IPS-NIHi11 (cell line): ENCODE measurements around the gene TNFAIP8L2.
A peak's percentile ranks its signal among the peaks of the same experiment; 100 is the strongest.

ENCODE experiments used
- DNase-seq: peaks from one replicate; pipeline ENCODE4 v3.0.0; 2012; ENCODE audit warnings: mixed read lengths, low spot score

TNFAIP8L2 gene

DNA sequence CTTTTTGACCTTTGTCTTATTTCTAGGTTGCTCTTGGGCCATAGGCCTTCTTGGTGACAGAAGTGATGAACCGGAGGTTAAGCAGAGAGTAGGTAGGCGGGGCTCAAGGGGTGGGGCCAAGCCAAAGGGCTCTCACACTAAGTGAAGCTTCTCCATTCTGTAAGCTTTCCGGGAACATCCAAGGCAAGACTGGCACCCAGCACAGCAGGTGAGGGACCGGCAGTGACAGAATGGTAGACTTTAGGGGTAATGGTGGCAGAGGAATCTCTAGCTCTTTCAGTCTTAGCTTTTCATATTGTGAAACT lies at the start of gene TNFAIP8L2:
TNFAIP8L2 (plus strand) TSS at position 135 of the 305 bp plus-strand sequence. CDS start 2,049 bp downstream, outside the sequence.
- DNase-seq = no peak

DNA sequence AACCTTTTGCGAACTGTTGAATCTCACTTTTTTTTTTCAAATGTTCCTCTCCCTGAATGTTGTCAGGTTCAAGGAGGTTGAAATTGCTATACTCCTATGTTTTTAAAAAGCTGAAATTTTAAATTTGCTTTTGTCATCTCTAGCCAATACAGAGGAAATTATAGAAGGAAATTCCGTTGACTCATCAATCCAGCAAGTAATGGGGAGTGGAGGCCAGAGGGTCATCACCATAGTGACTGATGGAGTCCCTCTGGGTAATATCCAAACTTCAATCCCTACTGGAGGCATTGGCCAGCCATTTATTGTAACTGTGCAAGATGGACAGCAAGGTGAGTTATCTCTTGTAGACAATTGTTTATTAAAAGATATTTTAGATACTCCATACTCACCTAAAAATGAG lies 49.6 kb upstream of the TNFAIP8L2 start:
- no peak for DNase-seq

DNA sequence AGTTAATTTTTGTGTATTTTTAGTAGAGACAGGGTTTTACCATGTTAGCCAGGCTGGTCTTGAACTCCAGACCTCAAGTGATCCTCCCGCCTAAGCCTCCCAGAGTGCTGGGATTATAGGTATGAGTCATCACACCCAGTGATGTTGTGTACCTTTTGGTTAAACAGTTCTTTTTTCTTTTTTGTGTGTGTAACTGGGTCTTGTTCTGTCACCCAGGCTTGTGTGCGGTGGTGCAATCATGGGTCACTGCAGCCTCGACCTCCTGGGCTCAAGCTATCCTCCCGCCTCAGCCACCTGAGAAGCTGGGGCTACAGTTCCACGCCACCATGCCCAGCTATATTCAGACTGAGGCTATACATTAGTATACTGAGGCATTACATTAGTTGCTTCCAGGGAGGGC lies 48.1 kb upstream of the TNFAIP8L2 start:
- no peak for DNase-seq

DNA sequence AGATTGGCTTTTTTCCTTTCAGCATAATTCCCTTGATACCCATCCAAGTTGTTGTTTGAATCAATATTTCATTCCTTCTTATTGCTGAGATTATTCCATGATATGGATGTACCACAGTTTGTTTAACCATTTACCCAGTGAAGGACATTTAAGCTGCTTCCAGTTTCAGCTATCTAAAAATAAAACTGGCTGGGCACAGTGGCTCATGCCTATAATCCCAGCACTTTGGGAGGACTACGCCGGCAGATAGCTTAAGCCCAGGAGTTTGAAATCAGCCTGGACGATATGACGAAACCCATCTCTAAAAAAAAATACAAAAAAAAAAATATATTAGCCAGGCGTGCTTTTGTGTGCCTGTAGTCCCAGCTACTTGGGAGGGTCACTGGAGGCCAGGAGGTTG lies 42.6 kb upstream of the TNFAIP8L2 start:
- no peak for DNase-seq

DNA sequence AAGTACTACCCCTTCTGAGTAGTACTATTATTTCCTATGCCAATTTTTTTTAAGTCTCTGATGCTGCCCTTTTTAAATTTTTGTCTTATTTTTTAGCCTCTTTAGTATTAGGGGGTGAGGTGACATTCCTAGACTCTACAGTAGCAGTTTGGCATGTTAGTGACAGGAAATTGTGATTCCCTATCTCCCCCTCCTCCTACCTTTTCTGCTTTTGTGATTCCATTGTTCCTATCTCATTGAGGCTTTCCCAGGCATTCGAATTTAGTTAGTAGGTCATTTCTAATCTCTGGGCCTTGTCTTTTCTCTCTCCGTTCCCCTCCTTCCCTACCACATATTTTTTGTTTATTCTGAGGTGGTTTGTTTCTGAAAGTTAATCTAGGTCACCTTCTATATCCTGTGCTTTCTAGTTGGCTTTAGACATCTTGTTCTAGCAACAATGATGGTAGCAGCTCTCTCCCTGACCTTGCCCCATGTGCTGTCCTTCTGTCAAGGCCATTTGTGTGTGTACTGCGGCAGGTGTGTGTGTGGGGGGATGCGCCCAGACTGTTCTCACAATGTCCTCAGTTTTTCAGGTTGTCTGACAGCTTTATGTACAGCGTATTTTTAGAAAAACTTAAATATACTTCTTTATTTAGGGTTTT lies 31.6 kb upstream of the TNFAIP8L2 start:
- DNase-seq = no peak

DNA sequence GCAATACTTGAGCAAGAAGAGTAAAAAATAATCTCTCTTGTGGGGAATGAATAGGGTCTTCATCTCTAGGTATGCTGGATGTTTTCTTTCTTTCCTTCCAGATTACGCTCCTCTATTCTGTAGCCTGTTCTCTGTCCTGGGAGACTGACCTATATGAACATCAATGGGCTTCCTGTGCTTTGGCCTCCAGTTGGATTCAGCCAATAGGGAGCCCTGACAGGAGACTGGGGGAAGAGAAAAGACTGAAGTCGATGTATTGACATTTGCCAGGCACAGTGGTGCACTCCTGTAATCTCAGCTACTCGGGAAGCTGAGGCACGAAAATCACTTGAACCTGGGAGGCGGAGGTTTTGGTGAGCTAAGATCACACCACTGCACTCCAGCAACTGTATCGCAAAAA lies 27.6 kb upstream of the TNFAIP8L2 start:
- no peak for DNase-seq

DNA sequence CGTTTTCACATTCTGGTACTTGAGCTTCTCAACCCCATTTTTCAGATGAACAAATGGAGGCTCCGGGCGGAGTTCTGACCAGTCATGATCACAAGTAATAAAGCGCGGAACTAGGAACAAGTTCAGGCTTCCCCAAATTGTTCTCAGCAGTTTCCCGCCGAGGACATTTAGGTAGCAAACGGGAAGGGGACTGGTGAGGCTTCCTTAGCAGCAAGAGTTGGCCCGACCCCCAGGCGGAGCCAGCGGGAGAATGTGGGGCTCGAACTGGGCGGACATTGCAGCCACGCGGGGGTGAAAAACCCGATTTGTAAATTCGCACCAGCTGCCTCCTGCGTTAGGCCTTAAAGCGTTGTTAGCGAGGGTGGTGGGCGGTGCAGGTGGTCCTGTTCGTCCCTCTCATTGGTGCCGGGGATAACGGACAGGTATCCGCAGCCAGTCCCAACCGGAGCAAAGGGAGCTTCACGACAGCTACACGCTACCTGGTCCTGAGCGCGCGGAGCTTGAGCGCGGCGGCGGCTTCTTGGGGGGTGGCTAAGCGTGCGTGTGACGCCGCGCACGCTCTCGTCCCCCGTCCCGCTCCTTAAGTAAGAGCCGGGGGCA lies 25.4 kb upstream of the TNFAIP8L2 start:
- DNase-seq = peak; percentile 92

DNA sequence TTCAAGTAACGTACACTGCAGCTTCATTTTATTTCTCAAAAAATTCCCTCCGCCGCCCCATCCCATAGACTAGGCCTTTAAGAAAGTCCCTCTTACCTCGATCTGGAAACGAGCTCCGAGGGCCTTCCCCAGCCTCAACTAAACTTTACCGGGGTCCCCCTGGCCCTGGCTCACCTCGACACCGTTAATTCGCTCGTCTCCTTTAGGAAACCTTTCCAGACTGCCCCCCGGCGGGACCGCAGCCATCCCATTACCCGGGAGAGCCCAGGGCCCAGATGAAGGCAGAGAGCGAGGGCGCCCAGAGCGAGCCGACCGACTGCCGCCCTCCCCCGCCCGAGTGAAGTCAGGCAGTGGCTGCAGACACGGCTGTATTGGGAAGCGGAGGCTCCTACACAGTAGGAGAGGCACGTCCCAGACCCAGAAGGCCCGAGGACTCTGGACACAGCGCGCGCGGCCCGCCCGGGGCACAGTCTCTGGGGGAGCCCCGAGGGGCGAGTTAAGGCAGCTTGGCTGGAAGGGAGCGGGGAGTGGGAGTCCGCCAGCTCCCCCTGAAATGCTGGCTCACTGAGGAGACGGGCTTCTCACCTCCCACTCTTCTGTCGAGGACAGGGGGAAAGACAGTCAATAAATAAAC lies 24.6 kb upstream of the TNFAIP8L2 start:
- peak; percentile 50 for DNase-seq

DNA sequence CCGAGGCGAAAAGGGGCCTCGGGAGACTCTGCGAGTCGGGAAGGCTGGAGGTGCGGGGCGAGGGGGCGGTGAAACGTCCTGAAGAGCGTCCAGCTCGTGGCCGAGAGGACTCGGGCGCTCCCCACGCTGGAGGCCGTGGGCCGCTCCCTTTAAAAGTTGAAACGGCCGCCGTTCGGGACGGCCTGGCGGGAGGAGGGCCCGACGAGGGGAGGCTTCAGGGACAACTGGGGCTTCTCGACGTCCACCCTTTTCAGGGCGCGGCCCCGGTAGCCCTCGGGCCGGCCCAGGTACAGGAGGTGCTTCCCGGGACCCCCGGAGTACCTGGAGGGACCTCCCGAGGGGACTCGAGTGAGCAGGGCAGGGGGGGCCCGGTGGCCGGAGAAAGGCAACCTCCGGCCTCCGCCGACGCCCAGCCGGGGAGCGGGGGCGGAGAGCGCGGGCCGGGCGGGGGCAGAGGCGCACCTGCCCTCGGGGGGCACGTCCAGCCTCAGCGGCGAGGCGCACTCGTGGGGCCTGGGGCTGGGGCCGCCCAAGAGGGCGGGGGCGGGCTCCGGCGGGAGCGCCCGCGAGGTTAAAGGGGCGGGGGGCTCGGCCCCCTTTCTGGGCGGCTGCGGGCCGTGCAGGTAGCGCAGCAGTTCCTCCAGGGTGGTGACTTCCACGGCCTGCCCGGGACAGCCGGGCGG lies 24.0 kb upstream of the TNFAIP8L2 start:
- DNase-seq = peak; percentile 52

DNA sequence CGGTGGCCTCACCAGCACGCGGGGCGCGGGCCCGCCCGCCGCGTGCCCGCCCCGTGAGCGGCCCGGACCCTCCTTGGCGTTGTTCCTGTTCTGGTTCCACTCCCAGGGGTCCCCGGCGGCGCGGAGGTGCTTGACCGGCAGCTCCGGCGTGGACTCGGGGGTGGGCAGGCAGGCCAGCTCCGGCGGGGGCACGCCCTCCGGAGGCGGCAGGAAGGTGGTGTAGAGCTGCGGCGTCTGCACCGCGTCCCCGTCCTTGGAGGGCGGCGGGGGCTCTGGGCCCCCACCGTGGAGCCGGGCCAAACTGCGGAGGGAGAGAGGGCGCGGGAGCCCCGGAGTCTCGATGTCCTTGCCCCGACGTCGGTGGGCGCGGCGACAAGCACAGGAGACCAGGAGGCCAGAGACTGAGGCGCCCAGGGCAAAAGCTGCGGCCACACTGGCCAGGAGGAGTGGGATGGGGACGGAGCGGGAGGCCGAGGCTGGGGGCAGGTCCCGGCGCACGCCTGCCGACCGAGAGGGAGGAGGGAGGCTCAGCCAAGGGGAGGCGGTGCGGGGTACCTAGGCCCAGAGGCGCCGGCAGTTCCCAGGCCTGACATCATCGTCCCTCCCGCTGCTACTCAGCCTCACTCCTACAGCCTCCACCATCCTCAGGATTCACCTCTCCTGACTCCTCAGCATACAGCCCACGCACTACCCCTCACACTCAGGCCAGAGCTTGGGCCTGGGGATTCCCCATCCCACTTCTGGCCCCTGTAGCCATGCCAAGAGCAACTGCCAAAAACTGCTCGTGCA lies 23.2 kb upstream of the TNFAIP8L2 start:
- DNase-seq = peak; percentile 69

DNA sequence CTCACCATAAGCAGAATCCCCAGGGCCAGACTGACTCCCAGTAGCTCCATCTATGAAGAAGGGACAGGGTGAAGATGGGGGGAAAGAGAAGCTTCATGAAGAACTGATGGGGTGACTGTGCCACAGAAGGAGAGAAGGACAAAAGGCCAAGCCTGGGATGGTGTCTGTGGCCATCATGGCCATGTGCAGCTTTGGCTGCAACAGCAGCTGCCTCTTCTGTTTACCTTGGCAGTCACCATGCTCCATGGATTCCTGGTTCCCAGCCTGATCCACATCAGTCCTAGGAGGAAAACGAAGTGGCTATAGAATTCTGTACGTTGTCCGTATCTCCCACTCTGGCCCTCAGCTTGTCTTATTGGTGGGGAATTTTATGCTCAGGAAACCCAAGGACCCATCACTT lies 22.1 kb upstream of the TNFAIP8L2 start:
- DNase-seq = no peak

DNA sequence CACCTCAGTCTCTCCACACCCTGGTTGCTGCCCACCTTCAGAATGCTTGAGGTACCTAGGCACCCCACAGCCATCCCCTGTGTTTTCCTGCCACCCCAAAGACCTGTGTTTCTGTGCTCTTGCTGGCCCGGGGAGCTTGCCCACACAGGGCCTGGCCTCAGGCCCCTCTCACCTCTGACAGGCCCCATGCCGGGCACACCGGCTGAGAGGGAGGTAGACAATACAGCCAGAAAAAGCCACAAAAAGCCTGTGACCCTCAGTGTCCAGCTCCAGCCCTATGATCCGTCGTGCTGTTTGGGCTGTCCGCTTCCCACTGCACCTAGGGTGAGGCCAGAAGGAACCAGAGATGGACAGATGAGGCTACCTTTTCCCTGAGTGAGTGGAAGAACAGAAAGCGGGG lies 21.5 kb upstream of the TNFAIP8L2 start:
- no peak for DNase-seq

DNA sequence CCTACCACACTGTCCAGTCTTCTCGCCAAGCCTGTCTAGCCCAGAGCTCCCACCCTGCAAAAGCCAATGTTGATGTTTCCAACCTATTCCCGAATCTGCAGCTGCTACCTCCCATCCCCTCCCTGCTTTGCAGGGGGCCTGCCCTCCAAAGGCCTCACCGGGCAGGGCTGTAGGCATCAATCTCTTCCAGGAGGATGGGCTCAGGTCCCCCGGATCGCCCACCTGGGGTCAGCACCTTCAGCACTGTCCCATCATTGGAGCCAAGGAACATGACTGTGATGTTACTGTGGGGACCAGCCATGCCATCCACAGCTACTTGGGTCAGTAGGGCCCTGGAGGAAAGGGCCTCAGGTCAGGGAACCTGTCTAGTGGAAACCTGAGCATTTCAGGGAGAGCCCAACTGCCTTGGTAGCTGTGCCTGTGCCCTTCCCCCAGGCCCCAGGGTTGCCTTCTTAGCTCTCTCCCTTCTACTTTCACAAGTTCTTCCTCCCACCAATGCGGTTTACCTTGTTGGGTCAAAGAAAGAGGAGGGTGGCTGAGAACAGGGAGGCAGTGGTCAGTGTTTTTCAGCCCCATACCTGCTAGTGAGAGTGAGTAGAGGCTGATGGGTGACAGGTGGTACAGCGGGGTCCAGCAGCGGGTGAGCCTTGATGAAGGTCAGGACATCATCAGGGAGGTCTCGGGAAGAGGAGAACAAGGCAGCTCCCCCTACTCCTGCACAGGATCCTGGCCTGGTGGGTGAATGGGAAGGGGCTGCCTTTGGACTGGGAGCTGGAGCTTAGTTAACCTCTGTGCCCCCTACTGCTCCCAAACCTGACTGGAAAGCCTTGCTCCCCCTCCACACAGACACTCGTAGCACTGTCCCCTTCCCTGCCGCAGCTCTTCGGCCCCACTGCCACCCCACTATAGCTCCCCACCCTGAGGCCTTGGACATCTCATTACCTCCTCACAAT lies 20.7 kb upstream of the TNFAIP8L2 start:
- no peak for DNase-seq

DNA sequence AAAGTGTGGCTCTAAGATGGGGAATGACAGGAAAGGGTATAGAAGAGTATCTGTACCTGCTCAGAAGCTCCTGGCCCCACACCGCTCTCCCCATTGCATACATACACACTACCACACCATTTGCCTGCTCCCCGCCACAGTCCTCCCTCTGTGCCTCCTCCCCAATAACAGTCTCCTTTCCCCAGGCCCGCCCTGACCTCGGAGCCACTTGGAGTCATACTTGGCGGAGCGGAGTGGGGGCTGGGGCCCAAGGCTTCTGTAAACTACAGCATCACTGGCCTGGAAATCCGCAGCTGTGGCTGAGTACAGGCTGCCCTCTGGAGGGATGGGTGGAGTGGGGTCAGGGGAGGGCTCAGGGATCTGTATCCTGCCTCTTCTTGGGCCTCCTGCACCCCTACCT lies 18.7 kb upstream of the TNFAIP8L2 start:
- no peak for DNase-seq

DNA sequence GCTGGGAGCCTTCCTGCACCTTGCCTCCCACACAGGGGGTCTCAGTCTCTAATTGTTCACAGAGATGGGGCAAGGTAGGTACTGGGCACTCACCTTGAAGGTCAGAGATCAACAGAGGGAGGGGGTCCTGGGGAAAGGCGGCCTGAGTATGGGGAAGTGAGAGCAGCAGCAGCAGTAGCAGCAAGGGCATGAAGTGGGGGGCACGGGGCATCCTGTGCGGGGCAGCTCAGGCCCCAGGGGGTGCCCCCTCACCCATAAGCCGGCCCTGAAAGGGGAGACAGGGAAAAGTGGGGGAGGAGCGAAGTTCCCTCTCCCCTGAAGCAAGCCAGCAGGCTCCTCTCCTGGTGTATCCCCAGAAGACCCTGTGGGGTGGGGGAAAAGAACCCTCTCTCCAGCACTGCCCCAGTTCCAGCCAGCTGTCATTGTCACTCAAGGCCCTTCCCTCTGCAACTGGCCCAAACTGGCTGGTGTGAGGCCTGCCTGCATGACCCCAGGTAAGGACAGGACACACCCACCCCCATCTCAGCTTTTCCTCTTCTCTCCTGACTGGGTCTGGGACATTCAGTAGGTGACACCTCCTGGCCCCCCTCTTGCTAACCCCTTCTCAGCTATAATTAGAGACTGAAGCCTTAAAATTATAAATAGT lies 13.9 kb upstream of the TNFAIP8L2 start:
- no peak for DNase-seq

DNA sequence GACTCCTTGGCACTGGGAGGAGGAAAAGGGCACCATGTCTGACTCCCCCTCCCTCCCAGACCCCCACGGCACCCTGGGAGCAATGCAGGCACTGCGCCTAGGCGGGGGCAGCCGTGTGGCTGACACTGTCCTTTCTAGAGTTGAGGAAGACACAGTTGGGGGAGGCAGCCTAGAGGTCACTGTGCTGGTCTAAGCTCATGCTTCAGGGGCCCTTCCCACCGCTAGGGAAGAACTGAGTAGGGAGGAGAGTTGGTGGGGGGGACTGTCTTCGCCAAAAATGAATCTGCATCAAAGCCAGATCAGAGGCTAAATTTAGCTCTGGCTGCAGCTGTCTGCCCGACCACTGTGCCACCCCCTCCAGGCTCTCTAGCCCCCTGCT lies 13.4 kb upstream of the TNFAIP8L2 start:
- DNase-seq = no peak

DNA sequence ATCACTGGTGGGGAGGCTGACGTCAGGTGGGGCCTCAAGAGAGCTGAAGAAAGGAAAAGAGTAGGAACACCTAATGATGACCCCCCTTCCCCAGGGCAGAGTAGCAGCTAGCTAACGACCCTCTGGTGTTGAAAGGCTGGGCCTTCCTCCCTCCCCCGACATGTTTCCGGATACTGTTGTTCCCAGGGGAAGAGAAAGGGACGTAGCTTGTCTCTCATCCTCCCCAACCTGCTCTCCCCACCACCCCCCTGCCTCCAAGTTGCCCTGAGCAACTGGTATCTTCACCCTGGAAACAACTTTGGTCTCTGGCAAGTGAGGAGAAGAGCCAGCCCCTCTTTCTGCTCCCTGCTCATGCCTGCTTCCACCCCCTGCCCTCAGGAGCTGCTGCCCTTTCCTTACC lies 12.5 kb upstream of the TNFAIP8L2 start:
- no peak for DNase-seq

DNA sequence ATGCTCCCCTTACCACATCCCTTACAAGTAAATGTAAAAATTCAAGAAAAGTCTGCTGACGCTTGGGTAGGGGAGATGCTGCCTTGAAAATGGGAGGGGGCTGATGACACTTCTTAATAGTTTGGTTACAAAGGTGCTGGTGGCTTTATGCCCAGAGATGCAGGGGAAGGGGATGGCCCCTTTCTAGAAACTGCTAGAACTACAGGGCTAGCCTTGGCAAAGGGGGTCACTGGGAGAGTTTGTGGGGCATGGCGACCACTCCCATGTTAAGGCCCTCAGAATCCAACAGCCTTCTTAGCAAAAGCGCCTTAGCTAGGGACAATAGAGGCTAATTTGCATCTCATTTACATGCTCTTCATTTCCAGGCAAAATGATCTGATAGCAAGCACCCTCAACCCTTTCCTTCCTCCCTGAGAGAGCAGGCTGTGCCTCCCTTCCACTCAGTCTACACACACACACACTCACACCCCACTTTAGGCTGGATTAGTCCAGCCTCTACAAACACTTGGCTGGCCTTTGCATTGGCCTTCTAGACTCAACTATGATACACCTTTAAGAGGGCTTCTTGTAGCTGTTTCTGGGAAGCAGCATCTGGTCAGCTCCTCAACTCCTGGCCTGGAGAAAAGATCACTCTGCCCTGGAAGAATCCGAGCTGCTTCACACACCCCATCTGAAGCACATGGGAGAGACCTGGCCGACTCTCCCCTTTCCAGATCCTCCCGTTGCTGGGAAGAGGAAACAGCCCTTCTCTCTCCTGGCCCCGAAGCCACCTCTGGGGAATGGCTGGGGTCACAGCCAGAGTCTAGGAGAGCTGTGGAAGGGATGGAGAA lies 11.8 kb upstream of the TNFAIP8L2 start:
- DNase-seq = no peak

DNA sequence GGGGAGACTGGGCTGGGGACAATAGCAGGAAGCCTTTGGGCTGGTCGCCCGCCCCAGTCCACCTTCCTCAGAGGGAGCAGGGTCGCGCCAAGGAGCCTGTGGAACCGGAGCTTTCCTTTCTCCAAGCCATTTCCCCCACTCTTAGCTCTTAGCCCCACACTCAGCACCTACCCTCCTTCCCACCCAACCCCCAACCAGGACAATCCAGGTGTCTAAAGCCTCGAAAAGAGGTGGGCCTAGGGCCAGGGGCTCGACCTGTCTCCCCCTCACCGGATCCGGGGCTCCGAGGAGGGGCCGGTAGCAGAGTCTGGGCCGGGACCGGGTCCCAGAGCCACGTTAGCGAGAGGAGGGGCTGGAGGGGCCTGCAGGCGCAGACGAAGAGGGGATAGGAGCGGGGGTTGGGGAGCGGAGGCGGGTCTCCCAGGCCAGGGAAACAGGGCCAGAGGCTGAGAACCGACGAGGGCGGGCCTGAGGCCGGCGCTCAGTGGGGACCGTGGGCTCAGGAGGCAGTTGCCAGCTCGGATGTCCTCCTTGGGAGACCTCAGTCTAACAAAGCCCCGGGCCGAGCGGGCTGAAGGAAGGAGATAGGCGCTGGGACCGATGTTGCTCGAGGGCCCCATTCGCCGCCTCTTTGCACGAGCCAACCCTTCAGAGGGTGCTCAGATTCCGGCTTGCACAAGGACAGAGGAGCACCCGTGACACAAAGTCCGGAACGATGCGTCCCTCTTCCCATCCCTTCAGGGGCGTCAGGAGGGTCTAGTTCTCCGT lies 11.0 kb upstream of the TNFAIP8L2 start:
- peak; percentile 42 for DNase-seq
